ENCODE data around the gene ZNF594.
"Not testable (repeated sequence)": the region's sequence is repeated elsewhere in the genome, so short reads cannot be mapped to it uniquely, and the experiment has no call there.

ZNF594 gene

GRCh38 chr17:5201011-5201410 lies 9.3 kb upstream of the ZNF594 start:
- DNase-seq (ENCODE audit: low read depth): no peak

DNA sequence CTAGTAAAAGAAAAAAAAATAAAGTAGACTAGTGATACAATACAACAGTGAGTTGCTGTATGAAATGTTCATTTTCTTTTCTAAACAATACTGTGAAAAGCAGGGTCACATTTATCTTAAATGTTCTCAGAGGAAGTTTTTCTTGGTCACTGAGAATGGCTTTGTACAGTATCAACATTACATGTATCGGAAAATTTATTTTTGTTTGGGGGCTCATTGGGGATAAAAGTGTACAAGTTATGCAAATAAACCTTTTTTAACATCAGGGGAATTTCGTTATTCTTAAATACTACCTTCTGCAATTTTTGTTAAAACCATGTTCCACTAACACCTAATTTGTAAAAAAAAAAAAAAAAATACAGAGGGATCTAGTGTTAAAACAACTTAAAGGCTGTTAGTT lies 8.7 kb upstream of the ZNF594 start:
- no peak for DNase-seq (ENCODE audit: low read depth)

- no peak for DNase-seq (ENCODE audit: low read depth)
These were observed 6.8 kb upstream of the ZNF594 start for GRCh38 chr17:5198472-5198871.

DNA sequence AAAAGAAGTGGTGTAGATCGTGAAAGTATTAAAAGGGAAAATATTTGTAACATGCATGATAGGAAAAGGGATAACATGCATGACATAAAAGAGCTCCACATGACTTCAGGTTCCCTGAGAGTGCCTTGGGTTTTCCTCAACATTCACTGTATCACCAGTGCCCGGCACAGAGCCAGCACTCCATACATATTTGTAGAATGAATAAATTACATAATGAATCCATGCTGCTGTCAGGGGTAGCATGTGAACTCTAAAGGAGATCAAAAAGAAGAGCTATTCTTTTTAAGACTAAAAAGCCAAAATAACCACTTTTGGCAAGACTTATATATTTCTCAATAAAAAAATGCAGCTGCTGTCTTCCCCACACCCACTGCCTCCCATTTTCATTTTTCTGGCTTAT lies 2.7 kb upstream of the ZNF594 start:
- DNase-seq (ENCODE audit: low read depth): no peak

DNA sequence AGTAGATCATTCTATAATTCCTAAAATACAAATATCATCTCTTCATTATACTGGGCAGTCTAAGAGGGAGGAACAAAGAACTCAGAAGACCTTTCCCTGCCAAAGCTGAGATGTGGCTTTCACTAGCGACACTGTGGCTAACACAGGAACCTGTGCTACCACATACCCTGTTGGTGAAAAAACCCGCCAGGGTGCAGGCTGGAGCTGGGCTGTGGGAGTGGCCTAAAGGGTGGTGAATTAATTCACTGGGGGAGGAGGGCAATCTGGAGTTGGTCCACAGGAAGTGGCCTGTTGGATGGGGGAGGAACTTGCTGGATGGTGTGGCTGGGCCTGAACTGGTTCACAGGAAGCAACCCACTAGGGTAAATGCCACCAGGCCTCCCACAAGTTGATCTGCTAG lies 7.4 kb downstream of the ZNF594 start:
- DNase-seq (ENCODE audit: low read depth): no peak

DNA sequence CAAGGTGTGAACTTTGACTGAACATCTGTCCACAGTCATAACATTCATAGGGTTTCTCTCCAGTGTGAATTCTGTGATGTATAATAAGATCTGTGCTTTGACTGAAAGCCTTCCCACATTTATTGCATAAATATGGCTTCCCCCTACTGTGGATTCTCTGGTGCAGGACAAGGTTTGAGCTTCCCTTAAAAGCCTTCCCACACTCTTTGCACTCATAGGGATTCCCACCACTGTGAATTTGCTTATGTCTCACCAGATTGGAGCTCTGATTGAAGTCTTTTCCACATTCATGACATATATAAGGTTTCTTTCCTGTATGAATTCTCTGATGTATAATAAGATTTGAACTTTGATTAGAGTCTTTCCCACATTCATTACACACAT lies 8.3 kb downstream of the ZNF594 start:
- DNase-seq (ENCODE audit: low read depth): no peak

DNA sequence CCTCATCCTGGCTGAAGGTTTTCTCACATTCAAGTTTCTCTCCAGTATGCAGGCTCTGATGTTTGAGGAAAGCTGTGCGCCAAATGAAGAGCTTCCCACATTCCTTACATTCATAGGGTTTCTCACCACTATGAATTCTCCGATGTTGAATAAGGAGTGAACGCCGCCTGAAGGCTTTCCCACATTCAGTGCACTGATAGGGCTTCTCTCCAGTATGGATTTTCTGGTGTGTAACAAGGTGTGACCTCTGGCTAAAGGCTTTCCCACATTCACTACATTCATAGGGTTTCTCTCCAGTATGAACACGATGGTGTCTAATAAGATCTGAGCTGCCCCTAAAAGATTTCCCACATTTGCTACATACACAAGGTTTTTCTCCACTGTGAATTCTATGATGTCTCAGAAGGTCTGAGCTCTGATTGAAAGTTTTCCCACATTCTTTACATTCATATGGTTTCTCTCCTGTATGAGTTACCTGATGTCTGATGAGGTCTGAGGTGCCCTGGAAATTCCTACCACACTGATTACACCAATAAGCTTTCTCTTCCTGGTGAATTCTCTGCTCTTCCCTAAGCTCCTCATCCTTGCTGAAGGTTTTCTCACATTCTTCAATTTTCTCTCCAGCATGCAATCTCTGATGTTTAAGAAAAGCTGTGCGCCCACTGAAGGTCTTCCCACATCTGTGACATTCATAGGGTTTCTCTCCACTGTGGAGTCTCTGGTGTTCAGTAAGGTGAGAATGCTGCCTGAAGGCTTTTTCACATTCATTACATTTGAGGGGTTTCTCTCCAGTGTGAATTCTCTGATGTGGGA lies 8.9 kb downstream of the ZNF594 start:
- DNase-seq (ENCODE audit: low read depth): no peak

GRCh38 chr17:5181509-5182305 lies 10.0 kb downstream of the ZNF594 start:
- no peak for DNase-seq (ENCODE audit: low read depth)

GRCh38 chr17:5179003-5179402 lies 12.7 kb downstream of the ZNF594 start:
- no peak for DNase-seq (ENCODE audit: low read depth)

DNA sequence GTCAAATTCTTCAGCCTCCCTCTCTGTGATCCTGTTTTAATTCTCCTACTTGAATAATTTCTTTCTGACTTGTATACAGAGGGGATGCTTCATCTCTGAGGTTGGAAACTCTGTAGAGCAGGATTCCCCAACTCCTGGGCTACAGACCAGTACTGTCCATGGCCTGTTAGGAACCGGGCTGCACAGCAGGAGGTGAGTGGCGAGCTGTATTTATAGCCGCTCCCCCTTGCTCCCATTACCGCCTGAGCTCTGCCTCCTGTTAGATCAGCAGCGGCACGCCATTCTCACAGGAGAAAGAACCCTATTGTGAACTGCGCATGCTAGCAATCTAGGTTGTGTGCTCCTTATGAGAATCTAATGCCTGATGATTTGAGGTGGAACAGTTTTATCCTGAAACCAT lies 16.6 kb downstream of the ZNF594 start:
- not testable (repeated sequence) for DNase-seq (ENCODE audit: low read depth)

GRCh38 chr17:5165791-5166564 lies 25.7 kb downstream of the ZNF594 start:
- DNase-seq (ENCODE audit: low read depth): not testable (repeated sequence)

GRCh38 chr17:5164436-5164835 lies 27.2 kb downstream of the ZNF594 start:
- DNase-seq (ENCODE audit: low read depth): no peak

- DNase-seq (ENCODE audit: low read depth): not testable (repeated sequence)
These were observed 29.9 kb downstream of the ZNF594 start for GRCh38 chr17:5161793-5162192.

- not testable (repeated sequence) for DNase-seq (ENCODE audit: low read depth)
These were observed 31.0 kb downstream of the ZNF594 start for GRCh38 chr17:5160702-5161101.

GRCh38 chr17:5146122-5146521 lies 45.5 kb downstream of the ZNF594 start:
- not testable (repeated sequence) for DNase-seq (ENCODE audit: low read depth)

DNA sequence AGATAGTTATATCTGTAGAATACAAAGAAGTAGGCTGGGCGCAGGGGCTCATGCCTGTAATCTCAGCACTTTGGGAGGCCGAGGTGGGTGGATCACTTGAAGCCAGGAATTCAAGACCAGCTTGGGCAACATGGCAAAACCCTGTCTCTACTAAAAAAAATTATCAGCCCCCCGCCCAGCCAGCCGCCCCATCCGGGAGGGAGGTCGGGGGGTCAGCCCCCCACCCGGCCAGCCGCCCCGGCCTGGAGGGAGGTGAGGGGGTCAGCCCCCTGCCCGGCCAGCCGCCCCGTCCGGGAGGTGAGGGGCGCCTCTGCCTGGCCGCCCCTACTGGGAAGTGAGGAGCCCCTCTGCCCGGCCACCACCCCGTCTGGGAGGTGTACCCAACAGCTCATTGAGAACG lies 48.8 kb downstream of the ZNF594 start:
- not testable (repeated sequence) for DNase-seq (ENCODE audit: low read depth)

- no peak for DNase-seq (ENCODE audit: low read depth)
These were observed 52.3 kb downstream of the ZNF594 start for GRCh38 chr17:5139458-5139732.

- DNase-seq (ENCODE audit: low read depth): no peak
These were observed 52.8 kb downstream of the ZNF594 start for GRCh38 chr17:5138616-5139457.

- DNase-seq (ENCODE audit: low read depth): not testable (repeated sequence)
These were observed 53.5 kb downstream of the ZNF594 start for GRCh38 chr17:5138198-5138544.

GRCh38 chr17:5137511-5138197 lies 54.0 kb downstream of the ZNF594 start:
- not testable (repeated sequence) for DNase-seq (ENCODE audit: low read depth)

All from T follicular helper cell (primary cell).